KMS-11 (cell line): ENCODE results near the gene RPA1.
"Not testable (repeated sequence)": the region's sequence is repeated elsewhere in the genome, so short reads cannot be mapped to it uniquely, and the experiment has no call there.

Source experiments
- H2AFZ ChIP-seq: fragments of 200-600 bp; sonication (generic); 2 replicates; pipeline ENCODE4 v1.6.1; 2016; ENCODE audit warnings: antibody characterized with exemption, mixed run types, low read depth
- H3K27ac ChIP-seq: fragments of 200-600 bp; sonication (generic); 2 replicates; pipeline ENCODE4 v1.6.1; 2016; ENCODE audit warnings: mild to moderate bottlenecking, mixed run types
- H3K27me3 ChIP-seq: fragments of 200-600 bp; sonication (generic); 2 replicates; pipeline ENCODE4 v1.6.1; 2017; ENCODE audit warnings: mild to moderate bottlenecking, low read depth, mixed run types, moderate library complexity; ENCODE audit not compliant: insufficient read depth
- H3K36me3 ChIP-seq: fragments of 200-600 bp; sonication (generic); 2 replicates; pipeline ENCODE4 v1.6.1; 2017; ENCODE audit warnings: mild to moderate bottlenecking, mixed run types; ENCODE audit not compliant: insufficient read depth
- H3K4me1 ChIP-seq: fragments of 200-600 bp; sonication (generic); 2 replicates; pipeline ENCODE4 v1.6.1; 2016; ENCODE audit warnings: mild to moderate bottlenecking, low read depth, mixed run types; ENCODE audit not compliant: poor library complexity, severe bottlenecking
- H3K4me2 ChIP-seq: fragments of 200-600 bp; sonication (generic); 2 replicates; pipeline ENCODE4 v1.7.0; 2016; ENCODE audit warnings: mild to moderate bottlenecking, mixed run types
- H3K4me3 ChIP-seq: fragments of 200-600 bp; sonication (generic); IDR thresholded peaks from 2 replicates; pipeline ENCODE4 v1.6.1; 2017; ENCODE audit warnings: low read depth, low read length, mixed read lengths; ENCODE audit not compliant: insufficient read depth
- H3K79me2 ChIP-seq: fragments of 200-600 bp; sonication (generic); 2 replicates; pipeline ENCODE4 v1.6.1; 2016; ENCODE audit warnings: low read depth, mixed run types; ENCODE audit not compliant: insufficient read depth
- H3K9ac ChIP-seq: fragments of 200-600 bp; sonication (generic); 2 replicates; pipeline ENCODE4 v1.6.1; 2016; ENCODE audit warnings: mild to moderate bottlenecking, mixed run types
- H4K20me1 ChIP-seq: fragments of 200-600 bp; sonication (generic); 2 replicates; pipeline ENCODE4 v1.6.1; 2016; ENCODE audit warnings: mild to moderate bottlenecking, mixed run types; ENCODE audit not compliant: insufficient read depth
- CTCF ChIP-seq: fragments of 200-600 bp; sonication (generic); conservative IDR thresholded peaks from 2 replicates; pipeline ENCODE4 v1.6.1; 2017; ENCODE audit warnings: low read depth, mild to moderate bottlenecking, antibody characterized with exemption, low read length, moderate library complexity, mixed read lengths

Gene RPA1

GRCh38 chr17:1843947-1844346 is 14.1 kb downstream of the RPA1 start:
- Histone ChIP-seq H3K4me3 (no peak overlapping the region), H3K9ac (no peak overlapping the region), H3K4me1 (peaks cover 17% of the 10 kb centered on the region), H3K36me3 (no peaks in the 10 kb centered on the region), H3K27me3 (no peaks in the 10 kb centered on the region), H2AFZ (no peak overlapping the region), H3K4me2 (peak overlapping the region; percentile 42; the same call in 1 of the 2 replicates), H4K20me1 (no peaks in the 10 kb centered on the region), H3K27ac (peak overlapping the region; percentile 38; the same call in 1 of the 2 replicates), H3K79me2 (peaks cover 16% of the 10 kb centered on the region; the same call in 1 of the 2 replicates)
- no peak for TF ChIP-seq CTCF

- TF ChIP-seq CTCF, result no peak
- Histone ChIP-seq H3K27ac (no peak overlapping the region), H3K4me3 (no peak overlapping the region), H3K4me2 (no peak overlapping the region), H3K79me2 (no peaks in the 10 kb centered on the region), H3K27me3 (no peaks in the 10 kb centered on the region), H4K20me1 (no peaks in the 10 kb centered on the region), H3K36me3 (no peaks in the 10 kb centered on the region), H3K9ac (no peak overlapping the region), H2AFZ (no peak overlapping the region), H3K4me1 (peaks cover 17% of the 10 kb centered on the region)
These were observed 17.4 kb downstream of the RPA1 start for GRCh38 chr17:1847191-1847590.

- no peak overlapping the region for H2AFZ ChIP-seq
- H3K79me2 ChIP-seq, result no peaks in the 10 kb centered on the region
- no peak overlapping the region for H3K27ac ChIP-seq
- no peaks in the 10 kb centered on the region for H3K4me1 ChIP-seq
- no peak overlapping the region for H3K9ac ChIP-seq
- no peaks in the 10 kb centered on the region for H3K36me3 ChIP-seq
- TF ChIP-seq CTCF, result no peak
- no peak overlapping the region for H3K4me3 ChIP-seq
- H4K20me1 ChIP-seq, result no peaks in the 10 kb centered on the region
- H3K27me3 ChIP-seq, result no peaks in the 10 kb centered on the region
- no peak overlapping the region for H3K4me2 ChIP-seq
These were observed 22.5 kb downstream of the RPA1 start for GRCh38 chr17:1852327-1852726.

GRCh38 chr17:1853698-1854097 is 23.9 kb downstream of the RPA1 start:
- no peaks in the 10 kb centered on the region for H3K27me3 ChIP-seq
- no peaks in the 10 kb centered on the region for H4K20me1 ChIP-seq
- no peak overlapping the region for H2AFZ ChIP-seq
- no peak for TF ChIP-seq CTCF
- H3K27ac ChIP-seq, result no peak overlapping the region
- H3K4me3 ChIP-seq, result no peak overlapping the region
- no peaks in the 10 kb centered on the region for H3K79me2 ChIP-seq
- no peak overlapping the region for H3K9ac ChIP-seq
- H3K36me3 ChIP-seq, result no peaks in the 10 kb centered on the region
- no peaks in the 10 kb centered on the region for H3K4me1 ChIP-seq
- no peak overlapping the region for H3K4me2 ChIP-seq

GRCh38 chr17:1856462-1856861 is 26.7 kb downstream of the RPA1 start:
- H2AFZ ChIP-seq, H3K36me3 ChIP-seq, H4K20me1 ChIP-seq, H3K4me3 ChIP-seq, H3K27ac ChIP-seq, H3K4me2 ChIP-seq, H3K79me2 ChIP-seq, H3K27me3 ChIP-seq, H3K4me1 ChIP-seq, H3K9ac ChIP-seq: not testable (repeated sequence)
